Hematopoietic multipotent progenitor cell treated with erythropoietin and hydrocortisone succinate and interleukin-3 and kit ligand, for 17 days (in vitro differentiated cells): Measurements from ENCODE around the gene PSMB8.

Experiments used
- DNase-seq: peaks from one replicate; pipeline ENCODE4 v3.0.0-alpha.2; 2015; ENCODE audit warnings: low spot score

Gene PSMB8

GRCh38 chr6:32855467-32856174, 11.8 kb upstream of the PSMB8 start:
- no peak for DNase-seq

- DNase-seq = no peak
These were observed 10.7 kb upstream of the PSMB8 start for GRCh38 chr6:32854376-32855178.

GRCh38 chr6:32853541-32854375, 9.9 kb upstream of the PSMB8 start, which contains the start of the genes PSMB9 and TAP1:
Gene PSMB9 (plus strand): TSS chr6:32854192. CDS start chr6:32854230, 38 bp downstream.
Gene TAP1 (minus strand): TSS chr6:32853704. CDS start chr6:32853636, 68 bp downstream.
- peak; percentile 94 for DNase-seq

DNA sequence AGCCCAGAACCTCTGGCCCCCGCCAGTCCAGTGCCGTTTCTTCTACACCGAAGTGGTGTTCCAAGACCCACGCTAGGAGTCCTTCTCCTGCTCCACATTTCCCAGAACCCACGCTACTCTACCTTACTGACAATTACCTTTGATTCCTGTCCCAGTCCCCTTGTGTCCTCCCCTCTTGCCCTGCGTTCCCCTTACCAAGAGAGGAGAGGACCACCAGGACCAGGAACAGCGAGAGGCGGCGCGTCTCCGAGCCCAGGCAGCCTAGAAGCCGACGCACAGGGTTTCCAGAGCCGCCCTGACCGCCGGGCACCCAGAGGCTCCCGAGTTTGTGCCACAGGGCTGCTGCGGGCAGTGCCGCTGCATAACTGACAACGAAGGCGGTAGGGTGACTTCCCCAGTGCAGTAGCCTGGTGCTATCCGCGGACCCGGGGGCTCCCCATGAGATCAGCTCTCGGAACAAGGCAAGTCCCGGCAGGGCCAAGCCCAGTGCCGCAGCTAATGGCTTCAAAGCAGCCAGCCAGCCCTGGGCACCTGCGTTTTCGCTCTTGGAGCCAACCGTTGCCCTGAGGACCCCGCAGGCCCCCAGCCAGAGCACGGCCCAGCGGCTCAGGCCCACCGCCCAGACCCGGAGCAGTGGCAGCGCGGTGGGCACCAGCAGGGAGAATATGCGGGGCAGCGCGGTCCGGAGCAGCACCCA, 9.1 kb upstream of the PSMB8 start:
- peak; percentile 50 for DNase-seq

DNA sequence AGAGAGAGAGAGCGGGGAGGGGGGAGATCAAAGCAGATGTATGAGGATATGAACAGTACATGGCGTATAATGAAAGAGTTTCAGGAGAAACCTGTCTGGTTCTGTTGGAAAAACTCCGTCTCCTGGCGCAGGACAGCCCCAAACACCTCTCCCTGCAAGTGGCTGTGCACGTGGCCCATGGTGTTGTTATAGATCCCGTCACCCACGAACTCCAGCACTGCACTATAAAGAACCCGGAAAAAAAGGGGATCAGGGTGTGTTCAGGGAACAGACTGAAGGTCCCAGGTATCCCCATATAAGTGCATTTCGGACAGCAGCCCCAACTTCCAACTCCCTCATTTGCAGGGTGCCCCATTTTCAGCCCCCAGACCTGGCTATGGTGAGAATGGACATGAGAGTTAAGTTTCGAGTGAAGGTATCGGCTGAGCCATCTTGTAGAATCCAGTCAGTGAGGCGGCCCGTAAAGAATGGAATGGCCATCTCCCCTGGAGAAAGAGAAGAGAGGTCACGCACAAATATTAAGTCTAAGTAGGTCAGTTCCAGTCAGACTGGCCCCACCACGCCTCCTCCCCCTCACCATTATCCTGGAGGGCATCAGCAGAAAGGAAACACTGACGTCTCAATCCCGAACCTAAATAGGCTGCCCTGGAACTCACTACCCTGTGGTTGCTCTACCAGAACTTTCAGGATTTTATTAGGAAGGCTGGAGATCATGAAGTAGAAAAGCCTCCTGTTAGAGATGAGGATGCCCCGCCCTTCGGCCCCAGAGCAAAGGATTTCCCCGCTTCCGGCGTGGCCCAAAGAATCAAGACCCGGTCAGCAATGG, 8.4 kb upstream of the PSMB8 start:
- DNase-seq = no peak

- no peak for DNase-seq
These were observed 7.2 kb upstream of the PSMB8 start for GRCh38 chr6:32851025-32851424.

- no peak for DNase-seq
These were observed 5.3 kb upstream of the PSMB8 start for GRCh38 chr6:32849126-32849525.

DNA sequence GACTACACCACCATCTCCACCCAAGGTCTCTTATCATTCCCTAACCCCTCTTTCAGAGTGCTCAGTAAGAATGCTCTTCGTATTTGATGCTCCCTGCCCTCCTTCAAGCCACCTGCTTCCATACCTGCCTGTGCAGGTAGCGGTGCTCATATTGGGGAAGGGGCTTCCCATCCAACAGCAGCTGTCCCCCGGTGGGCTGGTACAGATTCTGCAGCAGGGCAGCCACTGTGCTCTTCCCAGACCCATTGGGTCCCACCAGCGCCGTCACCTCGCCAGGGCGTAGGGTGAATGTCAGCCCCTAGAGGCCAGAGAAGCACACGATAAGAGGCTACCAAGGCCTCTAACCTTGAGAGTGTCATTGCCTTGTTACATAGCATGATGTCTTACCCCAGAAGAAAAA, 3.9 kb upstream of the PSMB8 start:
- no peak for DNase-seq

GRCh38 chr6:32847004-32847403, 3.2 kb upstream of the PSMB8 start:
- no peak for DNase-seq

DNA sequence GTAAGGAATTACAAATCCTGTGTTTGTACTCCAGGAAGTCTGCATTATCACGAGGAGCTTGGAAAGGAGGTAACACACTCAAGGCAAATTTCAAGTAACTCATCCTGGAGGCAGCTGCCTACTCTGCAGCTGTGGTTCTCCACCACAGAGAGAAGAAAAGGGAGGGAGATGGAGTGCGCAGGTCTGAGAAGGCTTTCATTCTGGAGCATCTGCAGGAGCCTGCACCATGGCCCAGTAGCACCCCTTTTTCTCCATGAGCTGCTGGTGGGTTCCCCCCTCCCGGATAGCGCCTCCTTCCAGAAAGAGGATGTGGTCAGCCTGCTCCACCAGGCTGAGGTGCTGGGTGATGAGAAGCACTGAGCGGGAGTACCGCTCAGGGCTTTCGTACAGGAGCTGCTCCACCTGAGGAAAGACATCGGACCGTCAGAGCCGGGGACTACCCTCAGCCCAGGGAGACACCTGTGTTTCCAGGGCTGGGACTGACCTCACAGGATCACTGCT, 1.6 kb upstream of the PSMB8 start:
- DNase-seq = no peak

DNA sequence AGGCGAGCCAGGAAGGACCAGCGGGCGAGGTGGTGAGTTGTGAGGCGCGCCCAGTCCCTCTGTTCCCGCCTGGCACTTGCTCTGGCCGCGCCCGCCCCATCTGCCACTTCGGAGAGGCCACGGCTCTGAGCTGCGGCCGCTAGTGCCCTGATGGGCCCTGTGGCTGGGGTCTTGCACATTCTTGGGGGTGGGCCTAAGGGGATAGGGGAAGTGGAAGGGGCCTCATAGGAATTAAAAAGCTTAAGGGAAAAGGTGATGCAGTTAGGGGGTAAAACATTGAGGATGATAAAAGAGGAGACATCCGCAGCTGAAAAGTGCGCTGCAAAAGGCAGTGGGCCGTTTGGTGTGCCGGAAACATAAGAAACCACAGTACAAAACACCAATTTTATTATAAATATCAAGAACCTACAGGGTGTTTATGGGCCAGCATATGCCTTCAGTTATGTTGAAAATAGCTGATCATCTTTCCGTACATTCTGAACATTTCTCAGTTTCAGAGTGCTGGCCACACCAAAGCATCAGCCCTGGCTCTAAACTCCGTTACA, 1.1 kb upstream of the PSMB8 start:
- DNase-seq = no peak

- no peak for DNase-seq
These were observed 392 bp downstream of the PSMB8 start for GRCh38 chr6:32843331-32843978.

GRCh38 chr6:32842690-32843089, 1.2 kb downstream of the PSMB8 start:
- no peak for DNase-seq

- DNase-seq = no peak
These were observed 1.7 kb downstream of the PSMB8 start for GRCh38 chr6:32842021-32842650.

DNA sequence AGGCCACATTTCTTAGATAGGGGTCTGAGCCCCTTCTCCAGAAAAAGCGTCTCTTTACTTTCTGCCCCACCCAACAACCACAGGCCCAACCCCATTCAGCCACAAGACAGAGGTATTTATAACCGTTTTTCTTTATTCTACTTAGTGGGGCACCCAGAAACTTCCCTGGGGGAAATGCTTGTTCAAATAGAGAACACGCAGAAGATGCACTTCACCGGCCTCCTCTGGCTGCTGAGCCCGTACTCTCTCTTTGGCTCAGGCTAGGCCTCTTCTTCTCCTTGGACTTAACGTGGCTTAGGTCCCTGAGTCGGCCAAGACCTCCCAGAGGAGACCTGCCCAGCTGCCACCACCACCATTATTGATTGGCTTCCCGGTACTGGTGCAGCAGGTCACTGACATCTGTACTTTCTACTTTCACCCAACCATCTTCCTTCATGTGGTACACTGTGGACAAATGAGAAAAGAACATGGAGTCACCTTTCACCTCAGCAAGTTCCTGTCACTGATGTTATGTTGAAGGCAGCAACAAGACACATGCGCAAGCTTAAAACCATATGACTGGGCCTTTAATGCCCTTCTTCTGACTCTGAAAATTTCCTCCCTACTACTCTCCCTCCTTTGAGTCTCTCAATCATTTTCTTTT, 3.1 kb downstream of the PSMB8 start:
- no peak for DNase-seq

GRCh38 chr6:32839356-32839755, 4.5 kb downstream of the PSMB8 start:
- no peak for DNase-seq

GRCh38 chr6:32838114-32838958, 5.5 kb downstream of the PSMB8 start, which contains the start of gene TAP2:
Gene TAP2 (minus strand): TSS chr6:32838739. CDS start chr6:32838233, 506 bp downstream.
- peak; percentile 94 for DNase-seq

DNA sequence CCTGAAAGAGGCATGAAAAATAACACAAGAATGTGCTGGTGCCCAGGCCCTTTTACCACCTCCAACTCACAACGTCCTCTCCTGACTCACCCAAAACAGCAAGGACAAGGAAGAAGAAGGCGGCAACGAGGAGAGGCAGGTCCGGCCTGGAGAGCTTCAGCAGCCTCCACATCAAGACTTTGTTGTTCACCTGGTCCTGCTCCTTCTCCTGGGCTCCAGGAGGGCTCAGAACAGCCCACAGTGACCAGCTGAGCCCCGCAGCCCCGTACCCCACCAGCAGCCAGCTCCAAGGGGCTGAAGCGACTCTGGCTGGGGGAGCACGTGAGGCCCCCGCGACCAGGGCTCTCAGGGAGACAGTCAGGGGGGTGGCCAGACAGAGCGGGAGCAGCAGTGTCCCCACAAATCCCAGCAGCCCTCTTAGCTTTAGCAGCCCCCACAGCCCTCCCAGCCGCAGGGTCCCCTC, 6.2 kb downstream of the PSMB8 start:
- DNase-seq = no peak
